Right cardiac atrium (tissue), 5 donors: ENCODE results near the gene ROCK2. TPM values are rescaled to one million over a fixed set of nuclear protein-coding genes. Genes with fewer than 3 reads are reported as not detected.
A peak's percentile ranks its signal among the peaks of the same experiment; 100 is the strongest.

Source experiments
- ATAC-seq, 2 donors: fragments of 200-7000 bp; cut with Tn5 transposase; one replicate each; pipeline versions ENCODE4 v1.8.0 to v1.9.1; 2020; ENCODE audit warnings: moderate library complexity in 2 of 2, mild to moderate bottlenecking in 1 of 2
- DNase-seq, 3 donors: peaks; one replicate each; pipeline ENCODE4 v3.0.0-alpha.2; 2020
- H3K27ac ChIP-seq: one replicate; pipeline ENCODE4 v1.5.1; 2013; ENCODE audit warnings: mild to moderate bottlenecking, low read length, control low read depth, moderate library complexity
- H3K27me3 ChIP-seq: one replicate; pipeline ENCODE4 v1.6.1; 2013; ENCODE audit not compliant: control insufficient read depth, insufficient read depth
- H3K4me1 ChIP-seq: one replicate; pipeline ENCODE4 v1.6.1; 2013; ENCODE audit warnings: low read length; ENCODE audit not compliant: control insufficient read depth, insufficient read depth
- H3K4me3 ChIP-seq: one replicate; pipeline ENCODE4 v1.5.1; 2013; ENCODE audit warnings: low read length, control low read depth
- H3K9me3 ChIP-seq: one replicate; pipeline ENCODE4 v1.6.1; 2013; ENCODE audit warnings: low read length; ENCODE audit not compliant: control insufficient read depth
- WGBS: extraction: QIAGEN DNeasy Blood & Tissue Kit; methylation state at CpG from one replicate; pipeline ENCODE4 v1.1.7; 2013; 5-methylcytosine and 5-hydroxymethylcytosine counted together
- intact Hi-C, 4 donors: fragments of 100-400 bp; cut with DNase I; formaldehyde crosslinking; loops; one replicate each; pipeline versions ENCODE4 v1.11.0 to v1.14.0; 2022 to 2023
- polyA plus RNA-seq: library from polyadenylated mRNA; stranded (reverse); fragments of 200-250 nt; gene quantifications from one replicate; pipeline ENCODE4 v1.2.3, GENCODE V29; 2013
- total RNA-seq, 4 donors: library from RNA; stranded (reverse); fragmentation: NEBNext Ultra II Directional; extraction: Animal tissue kit (Norgen Biotek cat#: 25700); gene quantifications; one replicate each; pipeline ENCODE4 v1.2.1, GENCODE V29; 2021
- donor health status: healthy with polysubstance abuse.
- donor health status: DM: no; HTN: yes; CAD: no.
- donor health status: DM: no; HTN: no; CAD: no.
- donor health status: DM: no; HTN: yes; CAD: no; lungs with severe emphysema.
- donor health status: DM: yes; HTN: yes; CAD: no.

Gene ROCK2
- total and polyA plus RNA-seq, 5 donors: 10.0 to 60.7 (median 40.4) TPM

GRCh38 chr2:11288431-11288830 is 56.0 kb downstream of the ROCK2 start:
- no peaks in the 10 kb centered on the region for H3K9me3 ChIP-seq
- intact Hi-C loops: no loop called here
- H3K4me3 ChIP-seq: no peak overlapping the region
- peak overlapping the region; percentile 13 for H3K27ac ChIP-seq
- WGBS: 60% methylated on average over 3 of the region's 3 CpGs
- H3K27me3 ChIP-seq: no peaks in the 10 kb centered on the region
- ATAC-seq: no peak
- no peak for DNase-seq
- no peaks in the 10 kb centered on the region for H3K4me1 ChIP-seq

GRCh38 chr2:11286749-11287148 is 57.7 kb downstream of the ROCK2 start:
- no peak for DNase-seq
- Histone ChIP-seq H3K4me3 (no peak overlapping the region), H3K4me1 (no peaks in the 10 kb centered on the region), H3K27ac (no peak overlapping the region), H3K27me3 (no peaks in the 10 kb centered on the region), H3K9me3 (no peaks in the 10 kb centered on the region)
- WGBS: 48% methylated on average over 1 of the region's 1 CpG
- peak; percentile 68 to 73 for ATAC-seq
- intact Hi-C loops: no loop called here

- DNase-seq (no peak), ATAC-seq (no peak)
- Histone ChIP-seq H3K9me3 (no peaks in the 10 kb centered on the region), H3K27ac (no peak overlapping the region), H3K4me3 (no peak overlapping the region), H3K27me3 (no peaks in the 10 kb centered on the region), H3K4me1 (no peaks in the 10 kb centered on the region)
- intact Hi-C loops: no loop called here
Measured at GRCh38 chr2:11286323-11286722, 58.1 kb downstream of the ROCK2 start.

GRCh38 chr2:11285499-11285898 is 58.9 kb downstream of the ROCK2 start:
- H3K27ac ChIP-seq: no peak overlapping the region
- 99% methylated on average over 2 of the region's 2 CpGs for WGBS
- ATAC-seq: no peak

GRCh38 chr2:11281186-11281585 is 63.2 kb downstream of the ROCK2 start:
- DNase-seq (no peak), ATAC-seq (no peak)
- Histone ChIP-seq H3K9me3 (no peaks in the 10 kb centered on the region), H3K4me1 (no peaks in the 10 kb centered on the region), H3K27ac (no peak overlapping the region), H3K4me3 (no peak overlapping the region), H3K27me3 (no peaks in the 10 kb centered on the region)
- intact Hi-C loops: no loop called here
- WGBS: 57% methylated on average over 3 of the region's 3 CpGs

More at GRCh38 chr2:11285499-11285898, 58.9 kb downstream of the ROCK2 start:
- Histone ChIP-seq H3K9me3 (no peaks in the 10 kb centered on the region), H3K4me3 (no peak overlapping the region), H3K4me1 (no peaks in the 10 kb centered on the region), H3K27me3 (no peaks in the 10 kb centered on the region)
- intact Hi-C loops: no loop called here
- DNase-seq: no peak

- 89% methylated on average over 3 of the region's 3 CpGs for WGBS
- intact Hi-C loops: no loop called here
- H3K27ac ChIP-seq: no peak overlapping the region
Measured at GRCh38 chr2:11280713-11281112, 63.7 kb downstream of the ROCK2 start.

GRCh38 chr2:11279398-11279797 is 65.0 kb downstream of the ROCK2 start:
- Histone ChIP-seq H3K4me3 (no peak overlapping the region), H3K27ac (no peak overlapping the region), H3K27me3 (no peaks in the 10 kb centered on the region), H3K4me1 (no peaks in the 10 kb centered on the region), H3K9me3 (no peaks in the 10 kb centered on the region)
- intact Hi-C loops: loop anchor here in 1 of 4 donors (10.0 kb wide), 1 partner anchor 45 kb away; no protein-coding TSS in a partner anchor
- DNase-seq: no peak
- ATAC-seq: no peak
- whole genome bisulfite sequencing: 53% methylated on average over 4 of the region's 4 CpGs

More at GRCh38 chr2:11280713-11281112, 63.7 kb downstream of the ROCK2 start:
- DNase-seq (no peak), ATAC-seq (no peak)
- Histone ChIP-seq H3K4me3 (no peak overlapping the region), H3K27me3 (no peaks in the 10 kb centered on the region), H3K9me3 (no peaks in the 10 kb centered on the region), H3K4me1 (no peaks in the 10 kb centered on the region)

- no peak overlapping the region for H3K4me3 ChIP-seq
- H3K4me1 ChIP-seq: no peaks in the 10 kb centered on the region
- intact Hi-C loops: loop anchor here in 1 of 4 donors (10.0 kb wide), 1 partner anchor 47 kb away; no protein-coding TSS in a partner anchor
- no peak overlapping the region for H3K27ac ChIP-seq
- no peaks in the 10 kb centered on the region for H3K27me3 ChIP-seq
- no peaks in the 10 kb centered on the region for H3K9me3 ChIP-seq
- no peak for ATAC-seq
- DNase-seq: no peak
Measured at GRCh38 chr2:11278219-11278618, 66.2 kb downstream of the ROCK2 start.

GRCh38 chr2:11275910-11276309 is 68.5 kb downstream of the ROCK2 start:
- WGBS: 90% methylated on average over 6 of the region's 6 CpGs

GRCh38 chr2:11270891-11271290 is 73.5 kb downstream of the ROCK2 start:
- Histone ChIP-seq H3K27me3 (no peaks in the 10 kb centered on the region), H3K27ac (no peak overlapping the region), H3K4me1 (peaks cover 2% of the 10 kb centered on the region), H3K4me3 (no peak overlapping the region), H3K9me3 (no peaks in the 10 kb centered on the region)
- intact Hi-C loops: loop anchor here in 1 of 4 donors (10.0 kb wide), 1 partner anchor 54 kb away; no protein-coding TSS in a partner anchor
- WGBS: 94% methylated on average over 2 of the region's 2 CpGs
- ATAC-seq (no peak), DNase-seq (no peak)

More at GRCh38 chr2:11275910-11276309, 68.5 kb downstream of the ROCK2 start:
- Histone ChIP-seq H3K9me3 (no peaks in the 10 kb centered on the region), H3K27me3 (no peaks in the 10 kb centered on the region), H3K27ac (no peak overlapping the region), H3K4me3 (no peak overlapping the region), H3K4me1 (peaks cover 2% of the 10 kb centered on the region)
- no peak for ATAC-seq
- intact Hi-C loops: loop anchor here in 1 of 4 donors (10.0 kb wide), 1 partner anchor 49 kb away; no protein-coding TSS in a partner anchor
- DNase-seq: no peak

- intact Hi-C loops: loop anchor here in 1 of 4 donors (10.0 kb wide), 1 partner anchor 57 kb away; no protein-coding TSS in a partner anchor
- H3K27me3 ChIP-seq: no peaks in the 10 kb centered on the region
Measured at GRCh38 chr2:11267931-11268330, 76.5 kb downstream of the ROCK2 start.

GRCh38 chr2:11264818-11265217 is 79.6 kb downstream of the ROCK2 start:
- DNase-seq (no peak), ATAC-seq (no peak)
- intact Hi-C loops: loop anchor here in 1 of 4 donors (10.0 kb wide), 1 partner anchor 60 kb away; no protein-coding TSS in a partner anchor
- Histone ChIP-seq H3K4me1 (no peaks in the 10 kb centered on the region), H3K4me3 (no peak overlapping the region), H3K27me3 (no peaks in the 10 kb centered on the region), H3K27ac (no peak overlapping the region), H3K9me3 (no peaks in the 10 kb centered on the region)
- 98% methylated on average over 1 of the region's 1 CpG for WGBS

More at GRCh38 chr2:11267931-11268330, 76.5 kb downstream of the ROCK2 start:
- Histone ChIP-seq H3K27ac (no peak overlapping the region), H3K9me3 (no peaks in the 10 kb centered on the region), H3K4me3 (no peak overlapping the region), H3K4me1 (peaks cover 2% of the 10 kb centered on the region)
- over 99% methylated on average over 3 of the region's 3 CpGs for WGBS
- DNase-seq (no peak), ATAC-seq (no peak)
